Fibroblast of mammary gland (primary cell): ENCODE data around the gene TPSG1.

ENCODE experiments used
- DNase-seq: peaks from one replicate; pipeline ENCODE4 v3.0.0-alpha.2; 2010; ENCODE audit warnings: low read depth
- H3K4me3 ChIP-seq: 2 replicates; pipeline ENCODE4 v1.5.1; 2011; ENCODE audit warnings: low read depth, mild to moderate bottlenecking, low read length, moderate library complexity; ENCODE audit not compliant: control insufficient read depth
- CTCF ChIP-seq: conservative IDR thresholded peaks from 2 replicates; pipeline ENCODE4 v1.5.1; 2011; ENCODE audit warnings: low read depth, low read length, inconsistent platforms; ENCODE audit not compliant: control insufficient read depth, insufficient read depth

The TPSG1 gene

DNA sequence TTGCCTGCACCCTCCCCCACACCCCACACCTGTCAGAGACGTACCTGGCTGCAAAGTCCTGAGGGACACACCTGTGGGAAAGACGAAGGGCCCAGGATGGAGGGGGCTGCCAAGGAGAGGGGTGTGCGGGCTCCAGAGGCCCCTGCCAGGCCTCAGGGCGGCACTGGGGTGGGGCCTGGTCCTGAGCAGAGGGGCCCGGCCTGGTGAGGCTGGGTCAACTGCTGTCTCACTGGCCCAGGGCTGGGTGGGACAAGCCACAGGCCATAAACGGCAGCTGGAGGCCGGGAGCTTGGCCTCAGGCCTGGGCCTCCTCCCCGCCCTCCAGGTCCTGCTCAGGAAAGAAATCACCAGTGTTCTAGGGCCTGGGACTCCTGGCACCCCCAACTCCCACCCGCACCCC, 510 bp downstream of the TPSG1 start:
- no peak for TF ChIP-seq CTCF
- no peak for DNase-seq
- H3K4me3 ChIP-seq = no peak overlapping the region

GRCh38 chr16:1223355-1224214, 1.5 kb downstream of the TPSG1 start:
- H3K4me3 ChIP-seq = no peak overlapping the region
- TF ChIP-seq CTCF = no peak
- no peak for DNase-seq

DNA sequence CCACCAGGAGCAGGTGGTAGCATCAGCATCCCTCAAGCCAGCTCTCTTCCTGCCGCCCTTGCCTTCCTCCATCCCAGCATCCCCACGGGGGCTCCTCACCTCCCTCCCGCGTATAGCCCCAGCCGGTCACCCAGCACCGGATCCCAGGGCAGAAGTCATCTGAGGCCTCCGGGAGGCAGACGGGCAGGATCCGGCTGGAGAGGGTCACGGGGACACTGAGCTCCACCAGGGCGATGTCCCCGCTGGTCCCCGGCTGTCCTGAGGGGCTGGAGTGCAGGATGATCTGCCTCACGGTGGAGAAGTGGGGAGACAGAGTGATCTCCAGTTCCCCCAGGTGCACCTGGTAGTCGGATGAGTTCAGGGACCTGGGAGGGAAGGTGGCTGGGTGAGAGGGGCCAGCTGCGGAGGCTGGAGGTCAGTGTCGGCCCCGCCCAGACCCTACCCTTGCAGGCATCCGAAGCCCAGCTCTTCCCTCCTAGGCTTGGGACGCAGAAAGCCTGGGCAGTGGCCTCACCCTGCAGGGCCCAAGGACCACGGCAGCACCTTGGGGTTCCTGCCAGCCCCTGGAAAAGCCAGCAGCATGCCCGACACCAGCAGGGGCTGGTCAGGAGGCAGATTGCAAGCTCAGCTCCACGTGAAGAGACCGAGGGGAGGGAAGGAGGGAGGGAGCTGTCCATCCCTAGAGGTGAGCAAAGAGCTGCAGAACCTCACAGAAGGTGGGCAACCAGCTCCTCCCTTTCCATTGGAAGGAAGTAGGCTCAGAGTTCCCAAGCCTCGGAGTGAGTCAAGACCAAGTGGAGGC, 2.3 kb downstream of the TPSG1 start:
- no peak overlapping the region for H3K4me3 ChIP-seq
- no peak for TF ChIP-seq CTCF
- DNase-seq = no peak

DNA sequence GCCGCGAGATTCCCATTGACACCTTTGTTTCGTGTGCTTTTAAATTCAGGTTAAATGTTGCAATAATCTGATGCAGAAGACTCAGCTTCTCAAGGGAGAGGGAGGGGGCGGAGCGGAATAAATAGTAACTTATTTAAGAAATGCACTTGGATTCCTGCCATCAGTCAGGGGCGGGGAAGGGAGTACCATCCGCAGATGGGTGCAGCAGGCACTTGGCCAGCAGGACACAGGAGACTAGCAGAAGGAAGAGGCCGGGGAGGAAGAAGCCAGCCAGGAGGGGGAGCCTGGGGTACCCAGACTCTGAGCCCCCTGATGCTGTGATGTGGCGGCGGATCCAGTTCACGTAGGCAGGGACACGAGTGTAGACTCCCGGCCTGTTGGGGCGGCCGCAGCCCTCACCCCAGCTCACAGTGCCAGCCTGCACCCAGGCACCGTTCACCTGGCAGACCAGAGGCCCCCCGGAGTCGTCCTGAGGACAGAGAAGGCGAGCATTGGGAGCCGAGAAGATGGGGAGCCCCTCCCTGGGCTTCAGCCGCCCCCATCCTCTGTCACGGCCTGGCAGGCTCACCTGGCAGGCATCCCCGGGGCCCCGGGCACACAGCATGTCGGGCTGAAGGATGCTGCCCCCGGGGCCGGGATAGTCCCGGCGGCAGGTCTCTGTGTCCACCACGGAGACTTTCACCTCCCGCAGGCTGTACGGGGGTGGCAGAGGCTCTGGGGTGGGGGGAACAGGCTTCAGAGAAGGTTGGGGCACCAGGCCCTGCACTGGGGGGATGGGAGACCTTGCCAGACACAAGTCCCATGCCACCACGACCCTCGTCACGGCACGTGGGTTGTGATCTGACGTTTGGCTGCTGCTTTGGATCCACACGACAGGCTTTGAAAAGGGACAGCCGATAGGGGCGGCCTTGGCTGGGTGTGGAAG, 3.2 kb downstream of the TPSG1 start:
- no peak for DNase-seq
- no peak for TF ChIP-seq CTCF
- no peak overlapping the region for H3K4me3 ChIP-seq

GRCh38 chr16:1220841-1221627, 4.0 kb downstream of the TPSG1 start:
- H3K4me3 ChIP-seq = no peak overlapping the region
- TF ChIP-seq CTCF = no peak
- no peak for DNase-seq
